H1 (cell line): Measurements from ENCODE around the gene GALE.

ENCODE experiments used
- CEBPB ChIP-seq: IDR thresholded peaks from 2 replicates; pipeline ENCODE4 v1.6.1; 2012; ENCODE audit warnings: low read depth, low read length
- EGR1 ChIP-seq: IDR thresholded peaks from 2 replicates; pipeline ENCODE4 v1.6.1; 2011; ENCODE audit warnings: low read depth, low read length, borderline replicate concordance
- EP300 ChIP-seq, 2 experiments: IDR thresholded peaks; 1 replicate in 1 of 2; 2 replicates in 1 of 2; pipeline ENCODE4 v1.6.1; 2011 to 2012; ENCODE audit warnings: low read depth in 2 of 2, low read length in 2 of 2, mild to moderate bottlenecking in 2 of 2, borderline replicate concordance in 1 of 2, inconsistent platforms in 1 of 2, moderate library complexity in 1 of 2
- EZH2 ChIP-seq: fragments of 200-600 bp; sonication (generic); IDR thresholded peaks from 2 replicates; pipeline ENCODE4 v1.7.1; 2012; ENCODE audit warnings: low read depth, mild to moderate bottlenecking, moderate library complexity, low read length, inconsistent platforms; ENCODE audit not compliant: severe bottlenecking
- HDAC6 ChIP-seq: IDR thresholded peaks from one replicate; pipeline ENCODE4 v1.7.1; 2012; ENCODE audit warnings: low read depth, mild to moderate bottlenecking, inconsistent platforms, low read length, moderate library complexity
- JUND ChIP-seq: IDR thresholded peaks from 2 replicates; pipeline ENCODE4 v1.6.1; 2011; ENCODE audit warnings: mild to moderate bottlenecking, improper control_type of control experiment, low read length
- POLR2A ChIP-seq, 2 experiments: IDR thresholded peaks; 1 replicate in 1 of 2; 2 replicates in 1 of 2; pipeline ENCODE4 v1.6.1; 2011; ENCODE audit warnings: low read depth in 2 of 2, low read length in 2 of 2, mild to moderate bottlenecking in 2 of 2; ENCODE audit errors: control extremely low read depth in 1 of 2
- POLR2AphosphoS5 ChIP-seq: IDR thresholded peaks from 2 replicates; pipeline ENCODE4 v1.6.1; 2011; ENCODE audit warnings: low read depth, low read length
- RNF2 ChIP-seq: fragments of 200-900, 300-1000 bp; sonication (generic); IDR thresholded peaks from 2 replicates; pipeline ENCODE4 v1.7.1; 2016; ENCODE audit warnings: borderline replicate concordance, low read depth, mild to moderate bottlenecking, antibody characterized with exemption, low read length; ENCODE audit not compliant: poor library complexity, severe bottlenecking; ENCODE audit errors: missing control alignments
- SIN3A ChIP-seq, 2 experiments: IDR thresholded peaks in 1 of 2; conservative IDR thresholded peaks in 1 of 2; 2 replicates each; pipeline ENCODE4 v1.6.1; 2011 to 2012; ENCODE audit warnings: low read length in 2 of 2, improper control_type of control experiment in 1 of 2, low read depth in 1 of 2, mild to moderate bottlenecking in 1 of 2
- YY1 ChIP-seq: IDR thresholded peaks from 2 replicates; pipeline ENCODE4 v1.6.1; 2011; ENCODE audit warnings: low read depth, mild to moderate bottlenecking, low read length
- TF ChIP-seq, protein P1 (sequence below), 3 experiments: IDR thresholded peaks; 1 replicate in 2 of 3; 2 replicates in 1 of 3; pipeline versions ENCODE4 v1.5.1 to v1.6.1; 2011; ENCODE audit warnings: low read length in 3 of 3, mild to moderate bottlenecking in 3 of 3, inconsistent platforms in 2 of 3, low read depth in 1 of 3, moderate library complexity in 1 of 3; ENCODE audit not compliant: insufficient read depth in 1 of 3; ENCODE audit errors: control extremely low read depth in 1 of 3

- TF ChIP-seq POLR2A (IDR thresholded peaks at IDR 0.05; ENCODE audit: control extremely low read depth in 1 of 2, low read depth in 2 of 2, low read length in 2 of 2) (no peak), HDAC6 (no peak), EZH2 (no peak), SIN3A (conservative IDR thresholded peaks at IDR 0.05 in 1 of 2, IDR thresholded peaks at IDR 0.05 in 1 of 2; ENCODE audit: low read depth in 1 of 2, low read length in 2 of 2) (0 out of 4 replicates have a peak, but pooled peaks of 1 of the 2 experiments have one; percentile 33), EGR1 (no peak), YY1 (no peak), POLR2AphosphoS5 (no peak), EP300 (IDR thresholded peaks at IDR 0.05; ENCODE audit: borderline replicate concordance in 1 of 2, low read depth in 2 of 2, low read length in 2 of 2) (no peak), CEBPB (no peak), RNF2 (no peak), JUND (no peak)
- TF ChIP-seq, protein P1, sequence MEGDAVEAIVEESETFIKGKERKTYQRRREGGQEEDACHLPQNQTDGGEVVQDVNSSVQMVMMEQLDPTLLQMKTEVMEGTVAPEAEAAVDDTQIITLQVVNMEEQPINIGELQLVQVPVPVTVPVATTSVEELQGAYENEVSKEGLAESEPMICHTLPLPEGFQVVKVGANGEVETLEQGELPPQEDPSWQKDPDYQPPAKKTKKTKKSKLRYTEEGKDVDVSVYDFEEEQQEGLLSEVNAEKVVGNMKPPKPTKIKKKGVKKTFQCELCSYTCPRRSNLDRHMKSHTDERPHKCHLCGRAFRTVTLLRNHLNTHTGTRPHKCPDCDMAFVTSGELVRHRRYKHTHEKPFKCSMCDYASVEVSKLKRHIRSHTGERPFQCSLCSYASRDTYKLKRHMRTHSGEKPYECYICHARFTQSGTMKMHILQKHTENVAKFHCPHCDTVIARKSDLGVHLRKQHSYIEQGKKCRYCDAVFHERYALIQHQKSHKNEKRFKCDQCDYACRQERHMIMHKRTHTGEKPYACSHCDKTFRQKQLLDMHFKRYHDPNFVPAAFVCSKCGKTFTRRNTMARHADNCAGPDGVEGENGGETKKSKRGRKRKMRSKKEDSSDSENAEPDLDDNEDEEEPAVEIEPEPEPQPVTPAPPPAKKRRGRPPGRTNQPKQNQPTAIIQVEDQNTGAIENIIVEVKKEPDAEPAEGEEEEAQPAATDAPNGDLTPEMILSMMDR (IDR thresholded peaks at IDR 0.05; ENCODE audit: control extremely low read depth in 1 of 3, insufficient read depth in 1 of 3, low read depth in 1 of 3, low read length in 3 of 3): peak; percentile 89 to 99 (median 98)
Observed at GRCh38 chr1:23772049-23772853, 28.3 kb downstream of the GALE start.
